OCI-LY3 (cell line): ENCODE results near the gene RAB3D.
"Not testable (repeated sequence)": the region's sequence is repeated elsewhere in the genome, so short reads cannot be mapped to it uniquely, and the experiment has no call there.

ENCODE experiments used
- H2AFZ ChIP-seq: fragments of 200-600, 300-600 bp; shearing (Covaris generic); 2 replicates; pipeline ENCODE4 v1.6.0; 2014; ENCODE audit warnings: antibody characterized with exemption, low read depth, low read length
- H3K27ac ChIP-seq: fragments of 200-600, 300-600 bp; sonication (generic); 2 replicates; pipeline ENCODE4 v1.5.1; 2014; ENCODE audit warnings: mild to moderate bottlenecking, low read length, moderate library complexity, mixed read lengths
- H3K27me3 ChIP-seq: fragments of 200-600, 300-600 bp; sonication (generic); 2 replicates; pipeline ENCODE4 v1.6.1; 2014; ENCODE audit warnings: low read depth, low read length, mixed read lengths
- H3K36me3 ChIP-seq: fragments of 200-600, 300-600 bp; sonication (generic); replicated peaks from 2 replicates; pipeline ENCODE3; 2014; ENCODE audit warnings: low read depth, low read length, mixed read lengths
- H3K4me1 ChIP-seq: fragments of 300-600, 200-600 bp; sonication (generic); 2 replicates; pipeline ENCODE4 v1.6.1; 2014; ENCODE audit warnings: low read length, mixed read lengths
- H3K4me2 ChIP-seq: fragments of 200-600, 300-600 bp; sonication (generic); 2 replicates; pipeline ENCODE4 v1.6.1; 2014; ENCODE audit warnings: low read length, mixed read lengths
- H3K4me3 ChIP-seq: fragments of 300-600, 200-600 bp; sonication (generic); 2 replicates; pipeline ENCODE4 v1.5.1; 2014; ENCODE audit warnings: antibody characterized with exemption, mild to moderate bottlenecking, low read length, moderate library complexity
- H3K79me2 ChIP-seq: fragments of 300-600, 200-600 bp; shearing (Covaris generic); 2 replicates; pipeline ENCODE4 v1.6.1; 2014; ENCODE audit warnings: mild to moderate bottlenecking, low read length, mixed read lengths
- H3K9ac ChIP-seq: fragments of 300-600, 200-600 bp; shearing (Covaris generic); 2 replicates; pipeline ENCODE4 v1.6.0; 2014; ENCODE audit warnings: mild to moderate bottlenecking, low read length, moderate library complexity
- H3K9me3 ChIP-seq: fragments of 200-600, 300-600 bp; shearing (Covaris generic); 2 replicates; pipeline ENCODE4 v1.6.1; 2014; ENCODE audit warnings: low read length, mixed read lengths; ENCODE audit not compliant: insufficient read depth
- H4K20me1 ChIP-seq: fragments of 200-600, 300-600 bp; sonication (generic); 2 replicates; pipeline ENCODE4 v1.6.1; 2016; ENCODE audit warnings: low read length, mixed read lengths; ENCODE audit not compliant: insufficient read depth
- CTCF ChIP-seq: fragments of 200-600, 300-600 bp; sonication (generic); IDR thresholded peaks from 2 replicates; pipeline ENCODE4 v1.5.1; 2014; ENCODE audit warnings: antibody characterized with exemption, low read length, low read depth
- EZH2phosphoT487 ChIP-seq: fragments of 200-600 bp; shearing (Covaris generic); IDR thresholded peaks from 2 replicates; pipeline ENCODE4 v1.6.1; 2018; ENCODE audit warnings: antibody characterized with exemption, mixed run types, low read depth

The RAB3D gene

GRCh38 chr19:11321191-11322126, 18.0 kb downstream of the RAB3D start:
- no peaks in the 10 kb centered on the region for H3K27me3 ChIP-seq
- peak; percentile 30; the same call in 1 of the 2 replicates for TF ChIP-seq CTCF
- no peak for TF ChIP-seq EZH2phosphoT487
- H4K20me1 ChIP-seq, result no peaks in the 10 kb centered on the region
- no peak overlapping the region for H3K9ac ChIP-seq
- H3K9me3 ChIP-seq, result no peaks in the 10 kb centered on the region
- H3K27ac ChIP-seq, result no peak overlapping the region
- H2AFZ ChIP-seq, result no peak overlapping the region
- peaks cover 29% of the 10 kb centered on the region for H3K4me1 ChIP-seq
- no peaks in the 10 kb centered on the region for H3K36me3 ChIP-seq
- peak overlapping the region; percentile 28; the same call in 1 of the 2 replicates for H3K4me2 ChIP-seq
- no peaks in the 10 kb centered on the region for H3K79me2 ChIP-seq
- no peak overlapping the region for H3K4me3 ChIP-seq

DNA sequence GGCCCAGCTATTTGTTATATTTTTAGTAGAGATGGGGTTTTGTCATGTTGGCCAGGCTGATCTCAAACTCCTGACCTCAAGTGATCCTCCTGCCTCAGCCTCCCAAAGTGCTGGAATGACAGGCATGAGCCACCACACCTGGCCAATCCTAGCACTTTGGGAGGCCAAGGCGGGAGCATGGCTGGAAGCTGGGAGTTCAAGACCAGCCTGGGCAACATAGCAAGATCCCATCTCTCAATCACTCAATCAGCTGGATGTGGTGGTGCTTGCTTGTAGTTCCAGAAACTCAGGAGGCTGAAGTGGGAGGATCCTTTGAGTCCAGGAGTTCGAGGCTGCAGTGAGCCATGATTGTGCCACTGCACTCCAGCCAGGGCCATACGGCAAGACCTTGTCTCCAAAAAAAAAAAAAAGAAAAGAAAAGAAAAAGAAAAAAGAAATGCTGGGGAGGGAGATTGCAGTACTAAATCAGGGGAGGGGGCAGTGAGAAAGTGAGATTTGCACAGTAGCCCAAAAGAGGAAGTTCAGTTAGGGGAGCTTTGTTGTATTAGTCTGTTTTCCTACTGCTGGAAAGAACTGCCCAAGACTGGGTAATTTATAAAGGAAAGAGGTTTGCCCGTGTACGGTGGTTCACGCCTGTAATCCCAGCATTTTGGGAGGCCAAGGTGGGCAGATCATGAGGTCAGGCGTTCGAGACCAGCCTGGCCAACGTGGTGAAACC, 19.0 kb downstream of the RAB3D start:
- not testable (repeated sequence) for H3K79me2 ChIP-seq, H3K4me3 ChIP-seq, H3K9ac ChIP-seq, H2AFZ ChIP-seq, H3K4me2 ChIP-seq, H3K9me3 ChIP-seq, H3K27me3 ChIP-seq, H4K20me1 ChIP-seq, H3K36me3 ChIP-seq, H3K27ac ChIP-seq
- peaks cover 29% of the 10 kb centered on the region for H3K4me1 ChIP-seq

- Histone ChIP-seq H3K27ac (no peak overlapping the region), H3K4me1 (no peaks in the 10 kb centered on the region), H3K4me2 (no peak overlapping the region), H3K27me3 (no peaks in the 10 kb centered on the region), H2AFZ (no peak overlapping the region), H3K4me3 (no peak overlapping the region), H3K9ac (no peak overlapping the region), H4K20me1 (no peaks in the 10 kb centered on the region), H3K79me2 (no peaks in the 10 kb centered on the region), H3K9me3 (no peaks in the 10 kb centered on the region), H3K36me3 (no peaks in the 10 kb centered on the region)
- TF ChIP-seq EZH2phosphoT487 (no peak), CTCF (no peak)
Observed at GRCh38 chr19:11306337-11306736, 33.1 kb downstream of the RAB3D start.

- H3K36me3 ChIP-seq, result no peaks in the 10 kb centered on the region
- no peaks in the 10 kb centered on the region for H3K4me1 ChIP-seq
- H3K4me2 ChIP-seq, result no peak overlapping the region
- H3K9ac ChIP-seq, result no peak overlapping the region
- no peaks in the 10 kb centered on the region for H3K9me3 ChIP-seq
- TF ChIP-seq CTCF (no peak), EZH2phosphoT487 (no peak)
- no peaks in the 10 kb centered on the region for H4K20me1 ChIP-seq
- no peak overlapping the region for H3K27ac ChIP-seq
- H3K27me3 ChIP-seq, result no peaks in the 10 kb centered on the region
- H2AFZ ChIP-seq, result no peak overlapping the region
- no peaks in the 10 kb centered on the region for H3K79me2 ChIP-seq
- H3K4me3 ChIP-seq, result no peak overlapping the region
Observed at GRCh38 chr19:11304936-11305335, 34.5 kb downstream of the RAB3D start.
